Glutamatergic neuron (in vitro differentiated cells): Measurements from ENCODE around the gene KCTD13. TPM values are rescaled to one million over a fixed set of nuclear protein-coding genes. Genes with fewer than 3 reads are reported as not detected.
"Not testable (repeated sequence)": the region's sequence is repeated elsewhere in the genome, so short reads cannot be mapped to it uniquely, and the experiment has no call there.

ENCODE experiments used
- DNase-seq: peaks from one replicate; pipeline ENCODE4 v3.0.0; 2022
- H3K27ac Mint-ChIP-seq: one replicate; pipeline ENCODE4 v1.8.0; 2020; ENCODE audit warnings: mild to moderate bottlenecking, mixed read lengths, inconsistent platforms; ENCODE audit not compliant: unreplicated experiment
- H3K27me3 Mint-ChIP-seq: one replicate; pipeline ENCODE4 v1.8.0; 2020; ENCODE audit warnings: mild to moderate bottlenecking, moderate library complexity, mixed read lengths, inconsistent platforms; ENCODE audit not compliant: unreplicated experiment
- H3K36me3 Mint-ChIP-seq: one replicate; pipeline ENCODE4 v1.8.0; 2020; ENCODE audit warnings: mild to moderate bottlenecking, mixed read lengths, inconsistent platforms; ENCODE audit not compliant: unreplicated experiment
- H3K4me1 Mint-ChIP-seq: one replicate; pipeline ENCODE4 v1.8.0; 2020; ENCODE audit warnings: mild to moderate bottlenecking, low read depth, mixed read lengths, inconsistent platforms; ENCODE audit not compliant: unreplicated experiment
- H3K4me3 Mint-ChIP-seq: one replicate; pipeline ENCODE4 v1.8.0; 2020; ENCODE audit warnings: mild to moderate bottlenecking, mixed read lengths, inconsistent platforms; ENCODE audit not compliant: unreplicated experiment
- H3K9me3 Mint-ChIP-seq: one replicate; pipeline ENCODE4 v1.8.0; 2020; ENCODE audit warnings: mild to moderate bottlenecking, moderate library complexity, mixed read lengths, inconsistent platforms; ENCODE audit not compliant: unreplicated experiment
- total RNA-seq: library from RNA; stranded (reverse); fragmentation: NEBNext Ultra II Directional; extraction: Animal tissue kit (Norgen Biotek cat#: 25700); gene quantifications from one replicate; pipeline ENCODE4 v1.2.1, GENCODE V29; 2021; ENCODE audit not compliant: unreplicated experiment
- TF ChIP-seq, protein P1 (sequence below): fragments of 200-600 bp; sonication (generic); IDR thresholded peaks from one replicate; pipeline ENCODE4 v1.5.0; 2021; ENCODE audit not compliant: partially characterized antibody, unreplicated experiment

KCTD13 gene
- total RNA-seq, 1 donor from 2014 or later: 18.4 TPM

GRCh38 chr16:29943846-29944799 is 18.1 kb upstream of the KCTD13 start:
- TF ChIP-seq, protein P1, sequence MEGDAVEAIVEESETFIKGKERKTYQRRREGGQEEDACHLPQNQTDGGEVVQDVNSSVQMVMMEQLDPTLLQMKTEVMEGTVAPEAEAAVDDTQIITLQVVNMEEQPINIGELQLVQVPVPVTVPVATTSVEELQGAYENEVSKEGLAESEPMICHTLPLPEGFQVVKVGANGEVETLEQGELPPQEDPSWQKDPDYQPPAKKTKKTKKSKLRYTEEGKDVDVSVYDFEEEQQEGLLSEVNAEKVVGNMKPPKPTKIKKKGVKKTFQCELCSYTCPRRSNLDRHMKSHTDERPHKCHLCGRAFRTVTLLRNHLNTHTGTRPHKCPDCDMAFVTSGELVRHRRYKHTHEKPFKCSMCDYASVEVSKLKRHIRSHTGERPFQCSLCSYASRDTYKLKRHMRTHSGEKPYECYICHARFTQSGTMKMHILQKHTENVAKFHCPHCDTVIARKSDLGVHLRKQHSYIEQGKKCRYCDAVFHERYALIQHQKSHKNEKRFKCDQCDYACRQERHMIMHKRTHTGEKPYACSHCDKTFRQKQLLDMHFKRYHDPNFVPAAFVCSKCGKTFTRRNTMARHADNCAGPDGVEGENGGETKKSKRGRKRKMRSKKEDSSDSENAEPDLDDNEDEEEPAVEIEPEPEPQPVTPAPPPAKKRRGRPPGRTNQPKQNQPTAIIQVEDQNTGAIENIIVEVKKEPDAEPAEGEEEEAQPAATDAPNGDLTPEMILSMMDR: no peak
- Mint-ChIP-seq H3K27ac (no peak overlapping the region), H3K4me3 (no peak overlapping the region), H3K4me1 (no peaks in the 10 kb centered on the region), H3K36me3 (no peaks in the 10 kb centered on the region), H3K9me3 (no peaks in the 10 kb centered on the region), H3K27me3 (no peaks in the 10 kb centered on the region)
- no peak for DNase-seq

DNA sequence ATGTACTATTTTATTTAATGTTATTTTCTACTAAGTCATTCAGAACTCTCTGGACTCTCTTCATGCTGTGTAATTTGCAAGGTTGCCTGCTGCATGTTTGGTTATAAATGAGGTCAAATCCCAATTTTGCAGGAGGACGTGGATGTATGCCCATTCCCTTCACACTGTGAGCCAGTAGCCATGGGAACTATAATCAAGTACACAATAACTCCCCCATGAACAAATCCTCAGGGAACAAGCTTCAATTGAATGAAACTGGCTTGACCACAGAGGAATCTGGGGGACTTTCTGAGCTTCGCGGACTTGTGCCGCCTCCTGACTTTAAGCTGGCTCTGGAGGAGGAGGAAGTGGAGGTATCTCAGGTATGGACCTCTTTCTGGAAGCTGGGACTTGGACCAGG is 14.6 kb upstream of the KCTD13 start:
- TF ChIP-seq, protein P1: no peak
- Mint-ChIP-seq H3K27ac (no peak overlapping the region), H3K4me3 (no peak overlapping the region), H3K4me1 (no peaks in the 10 kb centered on the region), H3K36me3 (no peaks in the 10 kb centered on the region), H3K27me3 (no peaks in the 10 kb centered on the region), H3K9me3 (no peaks in the 10 kb centered on the region)
- DNase-seq: no peak

DNA sequence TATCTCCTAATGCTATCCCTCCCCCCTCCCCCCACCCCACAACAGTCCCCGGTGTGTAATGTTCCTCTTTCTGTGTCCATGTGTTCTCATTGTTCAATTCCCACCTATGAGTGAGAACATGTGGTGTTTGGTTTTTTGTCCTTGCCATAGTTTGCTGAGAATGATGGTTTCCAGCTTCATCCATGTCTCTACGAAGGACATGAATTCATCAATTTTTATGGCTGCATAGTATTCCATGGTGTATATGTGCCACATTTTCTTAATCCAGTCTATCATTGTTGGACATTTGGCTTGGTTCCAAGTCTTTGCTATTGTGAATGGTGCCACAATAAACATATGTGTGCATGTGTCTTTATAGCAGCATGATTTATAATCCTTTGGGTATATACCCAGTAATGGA is 5.7 kb upstream of the KCTD13 start:
- H3K36me3 Mint-ChIP-seq, H3K4me1 Mint-ChIP-seq, H3K4me3 Mint-ChIP-seq, H3K27ac Mint-ChIP-seq, H3K9me3 Mint-ChIP-seq, H3K27me3 Mint-ChIP-seq, DNase-seq: not testable (repeated sequence)

DNA sequence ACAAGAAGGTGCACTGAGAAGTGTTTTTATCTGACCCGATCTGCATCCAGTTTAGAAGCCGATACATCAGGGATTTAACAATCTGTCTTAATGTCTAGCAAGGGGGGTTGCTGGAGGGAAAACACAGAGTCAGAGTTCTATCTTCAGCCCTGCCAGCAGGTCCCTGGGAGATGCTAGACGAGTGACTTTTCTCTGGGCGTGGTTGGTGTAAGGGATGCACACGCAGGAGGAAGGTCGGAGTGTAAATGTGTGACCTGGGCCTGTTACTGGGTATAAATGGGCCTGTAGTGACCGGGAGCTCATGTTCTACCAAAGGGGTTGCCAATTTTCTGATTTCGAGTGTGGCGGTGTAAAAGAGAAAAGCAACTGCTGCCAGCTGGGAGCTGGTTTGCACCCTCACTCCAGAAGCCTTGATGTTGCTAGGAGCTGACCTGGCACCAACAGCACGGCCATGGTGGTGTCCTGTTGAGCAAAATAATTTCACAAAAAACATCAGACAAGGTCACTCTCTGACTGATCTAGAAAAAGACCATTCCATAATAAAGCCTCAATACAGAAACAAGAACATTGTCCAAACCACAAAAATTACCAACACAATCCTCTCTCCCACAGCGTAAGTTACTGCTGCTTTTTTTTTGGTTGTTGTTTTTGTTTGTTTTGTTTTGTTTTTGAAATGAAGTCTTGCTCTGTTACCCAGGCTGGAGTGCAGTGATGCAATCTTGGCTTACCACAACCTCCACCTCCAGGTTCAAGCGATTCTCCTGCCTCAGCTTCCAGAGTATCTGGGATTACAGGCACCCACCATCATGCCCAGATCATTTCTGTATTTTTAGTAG is 1.3 kb upstream of the KCTD13 start:
- H3K4me3 Mint-ChIP-seq: peak overlapping the region; percentile 93
- H3K27me3 Mint-ChIP-seq: peaks cover 8% of the 10 kb centered on the region
- H3K4me1 Mint-ChIP-seq: peaks cover 18% of the 10 kb centered on the region
- H3K27ac Mint-ChIP-seq: peak overlapping the region; percentile 93
- TF ChIP-seq, protein P1: no peak
- peaks cover 10% of the 10 kb centered on the region for H3K9me3 Mint-ChIP-seq
- no peaks in the 10 kb centered on the region for H3K36me3 Mint-ChIP-seq
- no peak for DNase-seq

DNA sequence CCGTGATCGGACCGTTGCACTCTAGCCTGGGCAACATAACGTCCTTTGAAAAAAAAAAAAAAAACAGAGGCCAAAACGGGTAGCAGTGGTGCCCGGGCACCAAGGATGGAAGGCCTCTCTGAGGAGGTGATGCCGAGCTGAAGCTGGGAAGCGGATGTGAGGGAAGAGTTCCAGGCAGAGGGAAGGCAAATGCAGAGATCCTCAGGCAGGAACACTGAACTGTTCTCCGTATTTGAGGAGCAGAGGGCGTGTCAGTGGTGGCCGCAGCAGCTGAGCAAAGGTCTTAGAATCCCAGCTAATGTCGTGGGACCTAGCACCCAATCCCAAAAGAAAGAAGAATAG is 656 bp upstream of the KCTD13 start:
- H3K27me3 Mint-ChIP-seq: peaks cover 8% of the 10 kb centered on the region
- H3K9me3 Mint-ChIP-seq: peaks cover 10% of the 10 kb centered on the region
- peak; percentile 21 for DNase-seq
- H3K27ac Mint-ChIP-seq: peak overlapping the region; percentile 93
- H3K4me3 Mint-ChIP-seq: peak overlapping the region; percentile 93
- H3K36me3 Mint-ChIP-seq: no peaks in the 10 kb centered on the region
- TF ChIP-seq, protein P1: no peak
- peaks cover 18% of the 10 kb centered on the region for H3K4me1 Mint-ChIP-seq
